ENCODE measurements around the gene GBP7. TPM values are rescaled to one million over a fixed set of nuclear protein-coding genes. Genes with fewer than 3 reads are reported as not detected.

Gene GBP7
- total and polyA plus RNA-seq, 7 donors = not detected

- Histone ChIP-seq H3K36me3 (ENCODE audit: insufficient read depth in 1 of 2, low read depth in 1 of 2) (peaks cover 0 to 8% of the 10 kb centered on the region in 2 donors), H3K9me3 (no peaks in the 10 kb centered on the region), H3K4me3 (peak overlapping the region; percentile 16), H3K27ac (no peak overlapping the region), H3K4me1 (no peaks in the 10 kb centered on the region), H3K27me3 (ENCODE audit: insufficient read depth in 3 of 3, low read length in 2 of 3) (no peaks in the 10 kb centered on the region)
- intact Hi-C loops (cut with DNase I) = no loop called here
- no peak for TF ChIP-seq CTCF (IDR thresholded peaks at IDR 0.05)
- ATAC-seq (no peak), DNase-seq (no peak)
- 68 to 74% (median 72%) methylated on average over 3 of the region's 3 CpGs for WGBS, 3 donors
Measured at GRCh38 chr1:89195476-89195875, 19.7 kb upstream of the GBP7 start.

GRCh38 chr1:89191314-89191713, 15.5 kb upstream of the GBP7 start:
- Histone ChIP-seq H3K4me3 (no peak overlapping the region), H3K27me3 (ENCODE audit: insufficient read depth in 3 of 3, low read length in 2 of 3) (no peaks in the 10 kb centered on the region), H3K27ac (no peak overlapping the region), H3K4me1 (no peaks in the 10 kb centered on the region), H3K36me3 (ENCODE audit: insufficient read depth in 1 of 2, low read depth in 1 of 2) (peaks cover 3 to 11% of the 10 kb centered on the region in 2 donors), H3K9me3 (no peaks in the 10 kb centered on the region)
- WGBS, 3 donors = 72 to 73% (median 73%) methylated on average over 5 of the region's 5 CpGs
- intact Hi-C loops (cut with DNase I) = no loop called here
- no peak for TF ChIP-seq CTCF (IDR thresholded peaks at IDR 0.05)
- ATAC-seq (no peak), DNase-seq (no peak)

GRCh38 chr1:89190017-89190416, 14.2 kb upstream of the GBP7 start:
- Histone ChIP-seq H3K4me3 (no peak overlapping the region), H3K27ac (no peak overlapping the region), H3K27me3 (ENCODE audit: insufficient read depth in 3 of 3, low read length in 2 of 3) (no peaks in the 10 kb centered on the region), H3K4me1 (no peaks in the 10 kb centered on the region), H3K36me3 (ENCODE audit: insufficient read depth in 1 of 2, low read depth in 1 of 2) (peaks cover 3 to 11% of the 10 kb centered on the region in 2 donors), H3K9me3 (no peaks in the 10 kb centered on the region)
- DNase-seq (no peak), ATAC-seq (no peak)
- intact Hi-C loops (cut with DNase I) = no loop called here
- 59 to 73% (median 72%) methylated on average over 4 of the region's 4 CpGs for WGBS, 3 donors
- TF ChIP-seq CTCF (IDR thresholded peaks at IDR 0.05) = no peak

GRCh38 chr1:89179343-89179742, 3.5 kb upstream of the GBP7 start:
- no peak overlapping the region for H3K4me3 ChIP-seq
- H3K36me3 ChIP-seq (ENCODE audit: insufficient read depth in 1 of 2, low read depth in 1 of 2) = peaks cover 0 to 7% of the 10 kb centered on the region in 2 donors
- TF ChIP-seq CTCF (IDR thresholded peaks at IDR 0.05) = no peak
- H3K4me1 ChIP-seq = no peaks in the 10 kb centered on the region
- no peak for DNase-seq
- H3K27me3 ChIP-seq (ENCODE audit: insufficient read depth in 3 of 3, low read length in 2 of 3) = no peaks in the 10 kb centered on the region
- ATAC-seq = no peak
- intact Hi-C loops (cut with DNase I) = no loop called here
- H3K9me3 ChIP-seq = peaks cover 4% of the 10 kb centered on the region
- no peak overlapping the region for H3K27ac ChIP-seq
- 78 to 83% (median 78%) methylated on average over 2 of the region's 2 CpGs for WGBS, 3 donors

GRCh38 chr1:89176971-89177370, 1.2 kb upstream of the GBP7 start:
- TF ChIP-seq CTCF (IDR thresholded peaks at IDR 0.05) = no peak
- no peak for ATAC-seq
- Histone ChIP-seq H3K27ac (no peak overlapping the region), H3K27me3 (ENCODE audit: insufficient read depth in 3 of 3, low read length in 2 of 3) (no peaks in the 10 kb centered on the region), H3K4me3 (no peak overlapping the region), H3K4me1 (no peaks in the 10 kb centered on the region), H3K36me3 (ENCODE audit: insufficient read depth in 1 of 2, low read depth in 1 of 2) (no peaks in the 10 kb centered on the region), H3K9me3 (no peaks in the 10 kb centered on the region)
- WGBS, 3 donors = 90 to 94% (median 94%) methylated on average over 2 of the region's 2 CpGs
- no peak for DNase-seq
- intact Hi-C loops (cut with DNase I) = no loop called here
